ENCODE measurements around the gene PJVK. TPM values are rescaled to one million over a fixed set of nuclear protein-coding genes. Genes with fewer than 3 reads are reported as not detected.

The PJVK gene
- polyA plus RNA-seq, 1 donor from 2014 or later, result 5.5 TPM

GRCh38 chr2:178427458-178427857 is 23.7 kb upstream of the PJVK start:
- no peaks in the 10 kb centered on the region for H3F3A ChIP-seq (ENCODE audit: insufficient read depth, low read length, poor library complexity, severe bottlenecking)
- H3K9me2 ChIP-seq (ENCODE audit: insufficient read depth, low read length), result no peaks in the 10 kb centered on the region
- no peaks in the 10 kb centered on the region for H4K20me1 ChIP-seq (ENCODE audit: insufficient read depth)
- H3K9ac ChIP-seq (ENCODE audit: low read length), result no peak overlapping the region
- H3K27me3 ChIP-seq (ENCODE audit: insufficient read depth, low read depth, low read length), result no peaks in the 10 kb centered on the region
- H3K27ac ChIP-seq (ENCODE audit: low read length), result no peak overlapping the region
- H3K36me3 ChIP-seq (ENCODE audit: insufficient read depth, low read length), result no peaks in the 10 kb centered on the region
- H3K9me3 ChIP-seq (ENCODE audit: low read length), result no peaks in the 10 kb centered on the region
- H3K4me3 ChIP-seq (ENCODE audit: low read length), result no peak overlapping the region
- no peaks in the 10 kb centered on the region for H3K79me2 ChIP-seq (replicated peaks; ENCODE audit: insufficient read depth, low read length)
- no peak overlapping the region for H3K4me2 ChIP-seq (ENCODE audit: low read length)
- TF ChIP-seq, protein P1, sequence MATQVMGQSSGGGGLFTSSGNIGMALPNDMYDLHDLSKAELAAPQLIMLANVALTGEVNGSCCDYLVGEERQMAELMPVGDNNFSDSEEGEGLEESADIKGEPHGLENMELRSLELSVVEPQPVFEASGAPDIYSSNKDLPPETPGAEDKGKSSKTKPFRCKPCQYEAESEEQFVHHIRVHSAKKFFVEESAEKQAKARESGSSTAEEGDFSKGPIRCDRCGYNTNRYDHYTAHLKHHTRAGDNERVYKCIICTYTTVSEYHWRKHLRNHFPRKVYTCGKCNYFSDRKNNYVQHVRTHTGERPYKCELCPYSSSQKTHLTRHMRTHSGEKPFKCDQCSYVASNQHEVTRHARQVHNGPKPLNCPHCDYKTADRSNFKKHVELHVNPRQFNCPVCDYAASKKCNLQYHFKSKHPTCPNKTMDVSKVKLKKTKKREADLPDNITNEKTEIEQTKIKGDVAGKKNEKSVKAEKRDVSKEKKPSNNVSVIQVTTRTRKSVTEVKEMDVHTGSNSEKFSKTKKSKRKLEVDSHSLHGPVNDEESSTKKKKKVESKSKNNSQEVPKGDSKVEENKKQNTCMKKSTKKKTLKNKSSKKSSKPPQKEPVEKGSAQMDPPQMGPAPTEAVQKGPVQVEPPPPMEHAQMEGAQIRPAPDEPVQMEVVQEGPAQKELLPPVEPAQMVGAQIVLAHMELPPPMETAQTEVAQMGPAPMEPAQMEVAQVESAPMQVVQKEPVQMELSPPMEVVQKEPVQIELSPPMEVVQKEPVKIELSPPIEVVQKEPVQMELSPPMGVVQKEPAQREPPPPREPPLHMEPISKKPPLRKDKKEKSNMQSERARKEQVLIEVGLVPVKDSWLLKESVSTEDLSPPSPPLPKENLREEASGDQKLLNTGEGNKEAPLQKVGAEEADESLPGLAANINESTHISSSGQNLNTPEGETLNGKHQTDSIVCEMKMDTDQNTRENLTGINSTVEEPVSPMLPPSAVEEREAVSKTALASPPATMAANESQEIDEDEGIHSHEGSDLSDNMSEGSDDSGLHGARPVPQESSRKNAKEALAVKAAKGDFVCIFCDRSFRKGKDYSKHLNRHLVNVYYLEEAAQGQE (IDR thresholded peaks at IDR 0.05; ENCODE audit: borderline replicate concordance), result no peak
- TF ChIP-seq, protein P2, sequence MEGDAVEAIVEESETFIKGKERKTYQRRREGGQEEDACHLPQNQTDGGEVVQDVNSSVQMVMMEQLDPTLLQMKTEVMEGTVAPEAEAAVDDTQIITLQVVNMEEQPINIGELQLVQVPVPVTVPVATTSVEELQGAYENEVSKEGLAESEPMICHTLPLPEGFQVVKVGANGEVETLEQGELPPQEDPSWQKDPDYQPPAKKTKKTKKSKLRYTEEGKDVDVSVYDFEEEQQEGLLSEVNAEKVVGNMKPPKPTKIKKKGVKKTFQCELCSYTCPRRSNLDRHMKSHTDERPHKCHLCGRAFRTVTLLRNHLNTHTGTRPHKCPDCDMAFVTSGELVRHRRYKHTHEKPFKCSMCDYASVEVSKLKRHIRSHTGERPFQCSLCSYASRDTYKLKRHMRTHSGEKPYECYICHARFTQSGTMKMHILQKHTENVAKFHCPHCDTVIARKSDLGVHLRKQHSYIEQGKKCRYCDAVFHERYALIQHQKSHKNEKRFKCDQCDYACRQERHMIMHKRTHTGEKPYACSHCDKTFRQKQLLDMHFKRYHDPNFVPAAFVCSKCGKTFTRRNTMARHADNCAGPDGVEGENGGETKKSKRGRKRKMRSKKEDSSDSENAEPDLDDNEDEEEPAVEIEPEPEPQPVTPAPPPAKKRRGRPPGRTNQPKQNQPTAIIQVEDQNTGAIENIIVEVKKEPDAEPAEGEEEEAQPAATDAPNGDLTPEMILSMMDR (IDR thresholded peaks at IDR 0.05; ENCODE audit: poor library complexity, severe bottlenecking), result no peak
- TF ChIP-seq EP300 (conservative IDR thresholded peaks at IDR 0.05; ENCODE audit: poor library complexity, severe bottlenecking) (no peak), EZH2 (IDR thresholded peaks at IDR 0.05; ENCODE audit: borderline replicate concordance, insufficient read depth, low read length, poor library complexity, severe bottlenecking) (no peak), RAD21 (conservative IDR thresholded peaks at IDR 0.05) (no peak), SMC3 (conservative IDR thresholded peaks at IDR 0.05; ENCODE audit: poor library complexity) (no peak), POLR2AphosphoS5 (IDR thresholded peaks at IDR 0.05) (no peak), TAF1 (IDR thresholded peaks at IDR 0.05; ENCODE audit: low read depth) (no peak), MXI1 (conservative IDR thresholded peaks at IDR 0.05; ENCODE audit: poor library complexity, severe bottlenecking) (no peak)
- H2AFZ ChIP-seq (ENCODE audit: low read depth, low read length), result no peak overlapping the region

DNA sequence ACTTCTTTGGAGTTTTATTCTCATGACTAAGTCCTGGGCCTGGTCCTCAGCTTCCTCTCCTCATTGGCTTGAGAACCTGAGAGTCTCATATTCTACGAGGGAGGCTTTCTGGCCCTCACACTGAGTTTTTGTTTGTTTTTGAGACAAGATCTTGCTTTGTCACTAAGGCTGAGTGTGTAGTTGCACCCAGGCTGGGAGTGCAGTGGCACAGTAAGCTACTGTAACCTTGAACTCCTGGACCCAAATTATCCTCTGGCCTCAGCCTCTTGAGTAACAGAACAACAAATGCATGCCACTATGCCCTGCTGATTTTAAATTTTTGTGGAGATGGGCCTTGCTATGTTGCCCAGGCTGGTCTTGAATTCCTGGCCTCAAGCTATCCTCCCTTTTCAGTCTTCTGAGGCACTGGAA is 22.8 kb upstream of the PJVK start:
- Histone ChIP-seq H3K9me3 (ENCODE audit: low read length) (no peaks in the 10 kb centered on the region), H3K36me3 (ENCODE audit: insufficient read depth, low read length) (no peaks in the 10 kb centered on the region), H3K4me3 (ENCODE audit: low read length) (no peak overlapping the region), H3K9ac (ENCODE audit: low read length) (no peak overlapping the region), H3K4me2 (ENCODE audit: low read length) (no peak overlapping the region), H2AFZ (ENCODE audit: low read depth, low read length) (no peak overlapping the region), H3K27ac (ENCODE audit: low read length) (no peak overlapping the region), H3F3A (ENCODE audit: insufficient read depth, low read length, poor library complexity, severe bottlenecking) (no peaks in the 10 kb centered on the region), H3K79me2 (replicated peaks; ENCODE audit: insufficient read depth, low read length) (no peaks in the 10 kb centered on the region), H4K20me1 (ENCODE audit: insufficient read depth) (no peaks in the 10 kb centered on the region), H3K9me2 (ENCODE audit: insufficient read depth, low read length) (no peaks in the 10 kb centered on the region), H3K27me3 (ENCODE audit: insufficient read depth, low read depth, low read length) (no peaks in the 10 kb centered on the region)
- no peak for TF ChIP-seq POLR2AphosphoS5 (IDR thresholded peaks at IDR 0.05)
- no peak for TF ChIP-seq RAD21 (conservative IDR thresholded peaks at IDR 0.05)
- TF ChIP-seq, protein P2 (IDR thresholded peaks at IDR 0.05; ENCODE audit: poor library complexity, severe bottlenecking), result no peak
- no peak for TF ChIP-seq TAF1 (IDR thresholded peaks at IDR 0.05; ENCODE audit: low read depth)
- TF ChIP-seq SMC3 (conservative IDR thresholded peaks at IDR 0.05; ENCODE audit: poor library complexity), result no peak
- TF ChIP-seq MXI1 (conservative IDR thresholded peaks at IDR 0.05; ENCODE audit: poor library complexity, severe bottlenecking), result no peak
- no peak for TF ChIP-seq EP300 (conservative IDR thresholded peaks at IDR 0.05; ENCODE audit: poor library complexity, severe bottlenecking)
- no peak for TF ChIP-seq EZH2 (IDR thresholded peaks at IDR 0.05; ENCODE audit: borderline replicate concordance, insufficient read depth, low read length, poor library complexity, severe bottlenecking)
- TF ChIP-seq, protein P1 (IDR thresholded peaks at IDR 0.05; ENCODE audit: borderline replicate concordance), result no peak

All from neural cell (in vitro differentiated cells).